Retinal pigment epithelial cell (primary cell): Measurements from ENCODE around the gene DUS2.

ENCODE experiments used
- DNase-seq: peaks from one replicate; pipeline ENCODE4 v3.0.0-alpha.2; 2010; ENCODE audit warnings: low read depth
- H3K4me3 ChIP-seq: 2 replicates; pipeline ENCODE4 v1.5.1; 2011; ENCODE audit warnings: mild to moderate bottlenecking, low read length, control low read depth, moderate library complexity
- CTCF ChIP-seq: conservative IDR thresholded peaks from 2 replicates; pipeline ENCODE4 v1.5.1; 2011; ENCODE audit warnings: low read depth, low read length, control low read depth, inconsistent platforms

DUS2 gene

GRCh38 chr16:68085259-68086071 lies 62.4 kb downstream of the DUS2 start, which contains the start of gene NFATC3:
NFATC3 (plus strand) TSS chr16:68085370; CDS start chr16:68085682, 312 bp downstream.
- H3K4me3 ChIP-seq: peak within 1 kb of the TSS; percentile 72
- DNase-seq: peak; percentile 78
- TF ChIP-seq CTCF: no peak

- TF ChIP-seq CTCF: no peak
- no peak for DNase-seq
- peak overlapping the region; percentile 64 for H3K4me3 ChIP-seq
Observed at GRCh38 chr16:68086336-68086841, 63.3 kb downstream of the DUS2 start.

GRCh38 chr16:68086860-68087268 lies 63.8 kb downstream of the DUS2 start:
- DNase-seq: no peak
- no peak for TF ChIP-seq CTCF
- peak overlapping the region; percentile 64 for H3K4me3 ChIP-seq

GRCh38 chr16:68087688-68088087 lies 64.6 kb downstream of the DUS2 start:
- TF ChIP-seq CTCF: no peak
- no peak overlapping the region for H3K4me3 ChIP-seq
- no peak for DNase-seq

- DNase-seq: no peak
- TF ChIP-seq CTCF: no peak
- H3K4me3 ChIP-seq: no peak overlapping the region
Observed at GRCh38 chr16:68088130-68088972, 65.3 kb downstream of the DUS2 start.

DNA sequence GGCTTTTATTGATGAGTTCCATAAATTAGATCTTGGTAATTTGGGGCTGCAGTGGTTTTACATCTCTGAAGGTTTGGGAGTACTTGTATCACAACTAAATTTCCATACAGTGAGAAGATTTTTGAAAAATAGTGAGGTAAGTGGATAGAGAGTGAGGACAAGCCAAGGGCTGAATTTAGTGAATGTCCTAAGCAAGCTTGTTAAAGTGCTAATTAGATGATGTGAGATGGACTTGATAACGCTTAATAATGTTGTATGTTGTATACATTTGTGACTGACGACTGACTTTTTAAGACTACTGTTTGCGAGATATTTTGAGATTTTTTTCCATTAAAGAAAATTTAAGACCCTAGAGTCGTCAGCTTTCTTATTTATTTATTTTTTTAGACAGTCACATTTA lies 66.0 kb downstream of the DUS2 start:
- DNase-seq: no peak
- TF ChIP-seq CTCF: no peak
- H3K4me3 ChIP-seq: no peak overlapping the region

DNA sequence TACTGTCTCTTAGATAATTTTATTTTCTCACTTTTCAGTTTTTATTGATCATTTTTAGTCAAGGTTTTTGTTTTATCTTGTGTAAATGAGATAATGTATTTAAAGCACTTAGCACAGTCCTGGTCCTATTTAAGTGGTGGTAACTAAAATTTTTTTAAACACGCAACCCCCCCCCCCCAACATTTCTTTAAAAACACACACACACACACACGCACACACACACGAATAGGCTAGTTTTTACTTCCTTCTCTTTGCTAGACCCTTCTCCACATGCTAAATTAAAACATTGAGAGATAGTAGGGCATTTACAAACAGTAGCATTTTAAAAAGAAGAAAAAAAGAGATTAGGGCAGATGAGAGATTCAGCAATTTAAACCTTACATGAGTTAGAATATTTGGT lies 67.0 kb downstream of the DUS2 start:
- no peak overlapping the region for H3K4me3 ChIP-seq
- DNase-seq: no peak
- TF ChIP-seq CTCF: no peak
